H9 (cell line): Measurements from ENCODE around the gene TAOK1. TPM values are rescaled to one million over a fixed set of nuclear protein-coding genes. Genes with fewer than 3 reads are reported as not detected.

Experiments
- DNase-seq: peaks from one replicate; pipeline ENCODE4 v3.0.0-alpha.2; 2017
- H2AFZ ChIP-seq: one replicate; pipeline ENCODE4 v1.6.1; 2013; ENCODE audit warnings: mild to moderate bottlenecking, low read length, control low read depth, moderate library complexity
- H2AK5ac ChIP-seq: 2 replicates; pipeline ENCODE4 v1.6.1; 2013; ENCODE audit warnings: low read length, control low read depth, mixed read lengths; ENCODE audit not compliant: insufficient read length
- H2BK120ac ChIP-seq: one replicate; pipeline ENCODE4 v1.6.1; 2013; ENCODE audit warnings: low read depth, mild to moderate bottlenecking, low read length, control low read depth, inconsistent platforms; ENCODE audit not compliant: poor library complexity, severe bottlenecking
- H2BK12ac ChIP-seq: 2 replicates; pipeline ENCODE4 v1.6.1; 2013; ENCODE audit warnings: low read length, control low read depth, mixed read lengths, low read depth; ENCODE audit not compliant: insufficient read length
- H2BK15ac ChIP-seq: 2 replicates; pipeline ENCODE4 v1.6.1; 2013; ENCODE audit warnings: low read depth, low read length, control low read depth
- H2BK20ac ChIP-seq: one replicate; pipeline ENCODE4 v1.6.1; 2013; ENCODE audit warnings: low read depth, mild to moderate bottlenecking, low read length, control low read depth, inconsistent platforms; ENCODE audit not compliant: poor library complexity, severe bottlenecking
- H2BK5ac ChIP-seq: 2 replicates; pipeline ENCODE4 v1.6.1; 2013; ENCODE audit warnings: low read length, control low read depth, mixed read lengths; ENCODE audit not compliant: insufficient read length
- H3K14ac ChIP-seq: 2 replicates; pipeline ENCODE4 v1.6.1; 2013; ENCODE audit warnings: low read length, control low read depth; ENCODE audit not compliant: insufficient read depth
- H3K18ac ChIP-seq: 2 replicates; pipeline ENCODE4 v1.6.1; 2013; ENCODE audit warnings: low read depth, mild to moderate bottlenecking, mixed read lengths, low read length, control low read depth; ENCODE audit not compliant: insufficient read length
- H3K23ac ChIP-seq: 2 replicates; pipeline ENCODE4 v1.6.1; 2013; ENCODE audit warnings: low read length, control low read depth, mixed read lengths, low read depth; ENCODE audit not compliant: insufficient read length
- H3K23me2 ChIP-seq: 2 replicates; pipeline ENCODE4 v1.6.1; 2013; ENCODE audit warnings: low read depth, mild to moderate bottlenecking, mixed read lengths, low read length, control low read depth; ENCODE audit not compliant: insufficient read length, poor library complexity, severe bottlenecking
- H3K27ac ChIP-seq: 2 replicates; pipeline ENCODE4 v1.5.1; 2013; ENCODE audit warnings: low read length, control low read depth, mixed read lengths, low read depth; ENCODE audit not compliant: insufficient read length
- H3K27me3 ChIP-seq: 2 replicates; pipeline ENCODE4 v1.6.1; 2013; ENCODE audit warnings: low read length, control low read depth, inconsistent platforms; ENCODE audit not compliant: insufficient read depth
- H3K4ac ChIP-seq: 2 replicates; pipeline ENCODE4 v1.6.1; 2013; ENCODE audit warnings: low read depth, mild to moderate bottlenecking, control low read depth, inconsistent platforms, low read length, moderate library complexity
- H3K4me1 ChIP-seq: 2 replicates; pipeline ENCODE4 v1.6.1; 2013; ENCODE audit warnings: low read length, control low read depth, inconsistent platforms; ENCODE audit not compliant: insufficient read depth
- H3K4me2 ChIP-seq: 2 replicates; pipeline ENCODE4 v1.6.1; 2013; ENCODE audit warnings: low read length, control low read depth, mixed read lengths; ENCODE audit not compliant: insufficient read length, insufficient read depth
- H3K56ac ChIP-seq: 2 replicates; pipeline ENCODE4 v1.6.1; 2013; ENCODE audit warnings: low read depth, mild to moderate bottlenecking, mixed read lengths, low read length, control low read depth; ENCODE audit not compliant: insufficient read length
- H3K79me1 ChIP-seq: 2 replicates; pipeline ENCODE4 v1.6.1; 2013; ENCODE audit warnings: low read depth, mild to moderate bottlenecking, moderate library complexity, low read length, control low read depth, inconsistent platforms; ENCODE audit not compliant: insufficient read depth, poor library complexity, severe bottlenecking
- H3K79me2 ChIP-seq: 2 replicates; pipeline ENCODE4 v1.6.1; 2013; ENCODE audit warnings: low read length, control low read depth, inconsistent platforms; ENCODE audit not compliant: insufficient read depth
- H3K9ac ChIP-seq: 2 replicates; pipeline ENCODE4 v1.6.1; 2013; ENCODE audit warnings: low read length, control low read depth, mixed read lengths; ENCODE audit not compliant: insufficient read length; ENCODE audit errors: extremely low read depth
- H3K9me3 ChIP-seq: one replicate; pipeline ENCODE4 v1.6.1; 2013; ENCODE audit warnings: low read depth, low read length, inconsistent platforms; ENCODE audit not compliant: control insufficient read depth
- H3T11ph ChIP-seq: one replicate; pipeline ENCODE4 v1.6.1; 2013; ENCODE audit warnings: mild to moderate bottlenecking, low read length, control low read depth, inconsistent platforms
- H4K20me1 ChIP-seq: one replicate; pipeline ENCODE4 v1.6.1; 2013; ENCODE audit not compliant: control insufficient read depth, insufficient read length, insufficient read depth
- H4K5ac ChIP-seq: 2 replicates; pipeline ENCODE4 v1.6.1; 2013; ENCODE audit warnings: low read depth, mild to moderate bottlenecking, mixed read lengths, low read length, control low read depth; ENCODE audit not compliant: insufficient read length
- H4K8ac ChIP-seq: replicated peaks from 2 replicates; pipeline ENCODE4 v1.6.1; 2013; ENCODE audit warnings: low read length, control low read depth, mixed read lengths, low read depth; ENCODE audit not compliant: insufficient read length
- H4K91ac ChIP-seq: 2 replicates; pipeline ENCODE4 v1.6.1; 2013; ENCODE audit warnings: low read depth, mild to moderate bottlenecking, moderate library complexity, mixed read lengths, low read length, control low read depth; ENCODE audit not compliant: insufficient read length
- H3K27ac Mint-ChIP-seq, 3 experiments: 2 replicates in 2 of 3; 3 replicates in 1 of 3; pipeline ENCODE4 v1.8.0; 2020 to 2021; ENCODE audit warnings: mixed read lengths in 3 of 3, mild to moderate bottlenecking in 1 of 3, moderate library complexity in 1 of 3
- H3K27me3 Mint-ChIP-seq: 2 replicates; pipeline ENCODE4 v1.8.0; 2021; ENCODE audit warnings: low read depth, mild to moderate bottlenecking, moderate library complexity, mixed read lengths
- H3K36me3 Mint-ChIP-seq, 3 experiments: 2 replicates in 2 of 3; 3 replicates in 1 of 3; pipeline ENCODE4 v1.8.0; 2020 to 2021; ENCODE audit warnings: low read depth in 3 of 3, mixed read lengths in 3 of 3; ENCODE audit not compliant: insufficient read depth in 1 of 3
- H3K4me1 Mint-ChIP-seq, 2 experiments: 2 replicates each; pipeline ENCODE4 v1.8.0; 2020; ENCODE audit warnings: mixed read lengths in 2 of 2
- H3K4me3 Mint-ChIP-seq, 2 experiments: 2 replicates in 1 of 2; 3 replicates in 1 of 2; pipeline ENCODE4 v1.8.0; 2020 to 2021; ENCODE audit warnings: mild to moderate bottlenecking in 2 of 2, mixed read lengths in 2 of 2, moderate library complexity in 1 of 2
- H3K9me3 Mint-ChIP-seq, 2 experiments: 2 replicates in 1 of 2; 3 replicates in 1 of 2; pipeline ENCODE4 v1.8.0; 2020; ENCODE audit warnings: mild to moderate bottlenecking in 2 of 2, mixed read lengths in 2 of 2, moderate library complexity in 1 of 2
- WGBS: extraction: QIAGEN DNeasy Blood & Tissue Kit; methylation state at CpG from one replicate; pipeline ENCODE4 v1.1.7; 2013; ENCODE audit warnings: missing lambda C conversion rate, low lambda C conversion rate, mixed read lengths; ENCODE audit not compliant: insufficient read length; ENCODE audit errors: extremely low coverage; 5-methylcytosine and 5-hydroxymethylcytosine counted together
- total RNA-seq: library from RNA; stranded (reverse); gene quantifications from 2 replicates; pipeline ENCODE4 v1.2.1, GENCODE V29; 2021
- TF ChIP-seq, protein P1 (sequence below): fragments of 200-600 bp; sonication (generic); conservative IDR thresholded peaks from 3 replicates; pipeline ENCODE4 v1.8.0; 2021; ENCODE audit warnings: antibody characterized with exemption, mild to moderate bottlenecking

TAOK1 gene
- total RNA-seq, 1 experiment from 2014 or later = 93.0 TPM

DNA sequence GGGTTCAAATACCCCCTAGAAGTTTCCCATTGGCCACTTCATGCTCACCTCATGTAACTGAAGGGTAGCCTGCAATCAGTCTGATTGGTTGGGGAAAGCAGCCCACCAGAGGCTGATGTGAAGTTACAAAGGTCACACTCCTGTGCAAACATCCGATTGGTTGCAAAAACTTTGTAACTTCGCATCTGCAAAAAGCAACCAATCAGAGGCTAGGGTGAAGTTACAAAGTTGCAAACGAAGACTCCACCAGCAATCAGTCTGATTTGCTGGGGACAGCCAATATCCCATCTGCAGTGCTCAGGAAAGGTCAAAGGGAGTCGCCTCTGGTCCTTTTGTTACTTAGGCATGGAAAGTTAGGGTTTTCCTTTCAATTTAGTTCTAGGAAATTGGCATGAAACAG lies 40.1 kb downstream of the TAOK1 start:
- Histone ChIP-seq H2AFZ (no peak overlapping the region), H4K5ac (no peak overlapping the region), H3K23me2 (no peaks in the 10 kb centered on the region), H3K4me2 (no peak overlapping the region), H4K91ac (no peak overlapping the region), H3K4ac (no peak overlapping the region), H3K4me1 (peaks cover 3% of the 10 kb centered on the region; the same call in 1 of the 2 replicates), H3K14ac (no peak overlapping the region), H2BK5ac (no peak overlapping the region), H2AK5ac (no peak overlapping the region), H3K18ac (no peak overlapping the region), H3K27ac (no peak overlapping the region), H3K79me2 (peaks cover 24% of the 10 kb centered on the region; the same call in 1 of the 2 replicates), H3K56ac (no peak overlapping the region), H2BK20ac (no peak overlapping the region), H3T11ph (no peak overlapping the region), H2BK15ac (no peak overlapping the region), H4K20me1 (no peaks in the 10 kb centered on the region), H2BK120ac (no peak overlapping the region), H3K79me1 (peaks cover 18% of the 10 kb centered on the region), H3K23ac (no peak overlapping the region), H3K27me3 (no peaks in the 10 kb centered on the region), H3K9me3 (no peaks in the 10 kb centered on the region), H4K8ac (no peak overlapping the region), H3K9ac (no peak overlapping the region), H2BK12ac (no peak overlapping the region)
- Mint-ChIP-seq H3K27me3 (no peaks in the 10 kb centered on the region; the same call in 1 of the 2 replicates), H3K27ac (no peak overlapping the region), H3K4me1 (peaks cover 15 to 16% of the 10 kb centered on the region in 2 experiments), H3K9me3 (peaks cover 0 to 8% of the 10 kb centered on the region in 2 experiments; a peak in 3 of 5 replicates), H3K36me3 (peaks cover 14 to 38% (median 28%) of the 10 kb centered on the region in 3 experiments), H3K4me3 (no peak overlapping the region)
- WGBS = no CpG with 5 or more reads among the region's 4 CpGs
- TF ChIP-seq, protein P1, sequence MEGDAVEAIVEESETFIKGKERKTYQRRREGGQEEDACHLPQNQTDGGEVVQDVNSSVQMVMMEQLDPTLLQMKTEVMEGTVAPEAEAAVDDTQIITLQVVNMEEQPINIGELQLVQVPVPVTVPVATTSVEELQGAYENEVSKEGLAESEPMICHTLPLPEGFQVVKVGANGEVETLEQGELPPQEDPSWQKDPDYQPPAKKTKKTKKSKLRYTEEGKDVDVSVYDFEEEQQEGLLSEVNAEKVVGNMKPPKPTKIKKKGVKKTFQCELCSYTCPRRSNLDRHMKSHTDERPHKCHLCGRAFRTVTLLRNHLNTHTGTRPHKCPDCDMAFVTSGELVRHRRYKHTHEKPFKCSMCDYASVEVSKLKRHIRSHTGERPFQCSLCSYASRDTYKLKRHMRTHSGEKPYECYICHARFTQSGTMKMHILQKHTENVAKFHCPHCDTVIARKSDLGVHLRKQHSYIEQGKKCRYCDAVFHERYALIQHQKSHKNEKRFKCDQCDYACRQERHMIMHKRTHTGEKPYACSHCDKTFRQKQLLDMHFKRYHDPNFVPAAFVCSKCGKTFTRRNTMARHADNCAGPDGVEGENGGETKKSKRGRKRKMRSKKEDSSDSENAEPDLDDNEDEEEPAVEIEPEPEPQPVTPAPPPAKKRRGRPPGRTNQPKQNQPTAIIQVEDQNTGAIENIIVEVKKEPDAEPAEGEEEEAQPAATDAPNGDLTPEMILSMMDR = no peak
- no peak for DNase-seq
